Loucy (cell line): ENCODE measurements around the gene EIPR1.

Experiments
- H2AFZ ChIP-seq: fragments of 200-600 bp; sonication (generic); 2 replicates; pipeline ENCODE4 v1.6.0; 2016; ENCODE audit warnings: antibody characterized with exemption, mild to moderate bottlenecking, low read length, moderate library complexity
- H3F3A ChIP-seq: fragments of 200-600 bp; 2 replicates; pipeline ENCODE4 v1.6.0; 2016; ENCODE audit warnings: antibody characterized with exemption, low read depth, mild to moderate bottlenecking
- H3K27me3 ChIP-seq: fragments of 200-600 bp; sonication (generic); 2 replicates; pipeline ENCODE4 v1.6.1; 2014; ENCODE audit warnings: low read length, mild to moderate bottlenecking; ENCODE audit not compliant: insufficient read depth, poor library complexity, severe bottlenecking
- H3K36me3 ChIP-seq: fragments of 200-600 bp; sonication (generic); 2 replicates; pipeline ENCODE4 v1.6.1; 2016; ENCODE audit warnings: low read length; ENCODE audit not compliant: insufficient read depth
- H3K4me1 ChIP-seq: fragments of 200-600 bp; sonication (generic); 2 replicates; pipeline ENCODE4 v1.5.1; 2014; ENCODE audit warnings: low read length, mild to moderate bottlenecking; ENCODE audit not compliant: insufficient read depth, poor library complexity, severe bottlenecking
- H3K4me2 ChIP-seq: fragments of 200-600 bp; sonication (generic); 2 replicates; pipeline ENCODE4 v1.6.0; 2014; ENCODE audit warnings: antibody characterized with exemption, low read length, low read depth, mild to moderate bottlenecking; ENCODE audit not compliant: poor library complexity, severe bottlenecking
- H3K4me3 ChIP-seq: fragments of 200-600 bp; sonication (generic); 2 replicates; pipeline ENCODE4 v1.5.1; 2014; ENCODE audit warnings: low read length, mild to moderate bottlenecking, mixed read lengths; ENCODE audit not compliant: poor library complexity, severe bottlenecking
- H3K79me2 ChIP-seq: fragments of 200-600 bp; sonication (generic); 2 replicates; pipeline ENCODE4 v1.6.1; 2014; ENCODE audit warnings: low read length; ENCODE audit not compliant: insufficient read depth
- H3K9ac ChIP-seq: fragments of 200-600 bp; sonication (generic); 2 replicates; pipeline ENCODE4 v1.6.0; 2014; ENCODE audit warnings: mild to moderate bottlenecking, low read depth, low read length, moderate library complexity; ENCODE audit not compliant: poor library complexity, severe bottlenecking
- H3K9me2 ChIP-seq: fragments of 200-600 bp; sonication (generic); replicated peaks from 2 replicates; pipeline ENCODE4 v1.6.1; 2016; ENCODE audit warnings: low read depth, low read length, mixed read lengths
- H3K9me3 ChIP-seq: fragments of 200-600 bp; sonication (generic); 2 replicates; pipeline ENCODE4 v1.6.1; 2014; ENCODE audit warnings: mild to moderate bottlenecking, antibody characterized with exemption, low read length, low read depth; ENCODE audit not compliant: insufficient read depth
- H4K20me1 ChIP-seq: fragments of 200-600 bp; sonication (generic); 2 replicates; pipeline ENCODE4 v1.6.0; 2014; ENCODE audit warnings: antibody characterized with exemption, low read length, mild to moderate bottlenecking; ENCODE audit not compliant: insufficient read depth, poor library complexity, severe bottlenecking
- EZH2phosphoT487 ChIP-seq: fragments of 200-600 bp; IDR thresholded peaks from 2 replicates; pipeline ENCODE4 v1.6.1; 2018; ENCODE audit warnings: antibody characterized with exemption, mild to moderate bottlenecking, moderate library complexity, borderline replicate concordance
- TF ChIP-seq, protein P1 (sequence below): fragments of 200-600 bp; sonication (generic); conservative IDR thresholded peaks from 2 replicates; pipeline ENCODE4 v1.5.1; 2014; ENCODE audit warnings: mild to moderate bottlenecking, antibody characterized with exemption, low read length

Gene EIPR1

GRCh38 chr2:3282056-3282998 is 95.3 kb downstream of the EIPR1 start:
- Histone ChIP-seq H3K4me3 (no peak overlapping the region), H3K4me1 (no peaks in the 10 kb centered on the region), H2AFZ (no peak overlapping the region), H4K20me1 (no peaks in the 10 kb centered on the region), H3K4me2 (no peak overlapping the region), H3K9me3 (no peaks in the 10 kb centered on the region), H3K9ac (no peak overlapping the region), H3K36me3 (no peaks in the 10 kb centered on the region), H3K79me2 (no peaks in the 10 kb centered on the region), H3K9me2 (no peaks in the 10 kb centered on the region), H3K27me3 (no peaks in the 10 kb centered on the region), H3F3A (no peaks in the 10 kb centered on the region)
- no peak for TF ChIP-seq EZH2phosphoT487
- TF ChIP-seq, protein P1, sequence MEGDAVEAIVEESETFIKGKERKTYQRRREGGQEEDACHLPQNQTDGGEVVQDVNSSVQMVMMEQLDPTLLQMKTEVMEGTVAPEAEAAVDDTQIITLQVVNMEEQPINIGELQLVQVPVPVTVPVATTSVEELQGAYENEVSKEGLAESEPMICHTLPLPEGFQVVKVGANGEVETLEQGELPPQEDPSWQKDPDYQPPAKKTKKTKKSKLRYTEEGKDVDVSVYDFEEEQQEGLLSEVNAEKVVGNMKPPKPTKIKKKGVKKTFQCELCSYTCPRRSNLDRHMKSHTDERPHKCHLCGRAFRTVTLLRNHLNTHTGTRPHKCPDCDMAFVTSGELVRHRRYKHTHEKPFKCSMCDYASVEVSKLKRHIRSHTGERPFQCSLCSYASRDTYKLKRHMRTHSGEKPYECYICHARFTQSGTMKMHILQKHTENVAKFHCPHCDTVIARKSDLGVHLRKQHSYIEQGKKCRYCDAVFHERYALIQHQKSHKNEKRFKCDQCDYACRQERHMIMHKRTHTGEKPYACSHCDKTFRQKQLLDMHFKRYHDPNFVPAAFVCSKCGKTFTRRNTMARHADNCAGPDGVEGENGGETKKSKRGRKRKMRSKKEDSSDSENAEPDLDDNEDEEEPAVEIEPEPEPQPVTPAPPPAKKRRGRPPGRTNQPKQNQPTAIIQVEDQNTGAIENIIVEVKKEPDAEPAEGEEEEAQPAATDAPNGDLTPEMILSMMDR: no peak

DNA sequence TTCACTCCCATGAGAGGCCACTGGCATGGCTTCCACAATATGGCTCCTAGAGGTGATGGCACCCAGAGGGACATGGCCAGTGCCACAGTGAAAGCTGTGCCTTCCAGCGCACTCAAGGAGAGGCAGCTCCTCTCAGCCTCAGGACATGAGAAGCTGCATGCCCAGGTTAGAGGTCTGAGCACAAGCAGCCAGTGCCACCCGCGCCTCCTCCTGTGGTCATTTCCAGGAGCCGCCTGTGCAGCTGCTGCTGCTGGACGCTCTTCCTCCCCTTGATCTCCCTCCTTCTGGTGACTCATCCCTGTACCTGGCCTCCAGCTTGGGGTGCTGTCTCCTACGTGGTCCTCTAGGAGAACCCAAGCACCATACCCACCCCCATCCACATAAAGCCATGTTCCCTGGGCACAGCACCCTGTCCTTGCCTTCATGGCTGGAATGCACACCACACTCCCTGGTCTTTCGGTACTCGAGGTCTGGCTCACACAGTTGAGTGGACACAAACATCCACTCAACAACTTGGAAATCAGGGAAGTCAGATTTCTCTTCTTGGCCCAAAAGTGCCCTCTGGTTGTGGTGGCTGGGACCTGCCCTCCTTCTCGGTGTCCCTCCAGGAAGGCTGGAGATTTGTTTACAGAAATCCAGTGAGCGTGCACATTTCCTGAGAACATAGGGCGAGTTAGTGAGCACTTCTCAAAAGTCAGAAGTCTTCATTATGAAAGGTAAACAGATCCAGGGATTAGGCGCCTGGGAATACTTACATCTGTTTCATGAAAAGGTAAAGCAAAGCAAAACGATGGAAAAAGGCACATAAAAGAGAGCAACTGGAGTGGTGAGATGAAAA is 96.7 kb downstream of the EIPR1 start:
- Histone ChIP-seq H2AFZ (no peak overlapping the region), H3K9me3 (0 out of 2 replicates have a peak, but pooled peaks cover under 1% of the 10 kb centered on the region), H3K9me2 (no peaks in the 10 kb centered on the region), H3K4me1 (no peaks in the 10 kb centered on the region), H3K27me3 (no peaks in the 10 kb centered on the region), H3F3A (no peaks in the 10 kb centered on the region), H3K9ac (no peak overlapping the region), H3K36me3 (no peaks in the 10 kb centered on the region), H3K79me2 (no peaks in the 10 kb centered on the region), H3K4me3 (no peak overlapping the region), H3K4me2 (no peak overlapping the region), H4K20me1 (no peaks in the 10 kb centered on the region)
- no peak for TF ChIP-seq EZH2phosphoT487
- TF ChIP-seq, protein P1: no peak

DNA sequence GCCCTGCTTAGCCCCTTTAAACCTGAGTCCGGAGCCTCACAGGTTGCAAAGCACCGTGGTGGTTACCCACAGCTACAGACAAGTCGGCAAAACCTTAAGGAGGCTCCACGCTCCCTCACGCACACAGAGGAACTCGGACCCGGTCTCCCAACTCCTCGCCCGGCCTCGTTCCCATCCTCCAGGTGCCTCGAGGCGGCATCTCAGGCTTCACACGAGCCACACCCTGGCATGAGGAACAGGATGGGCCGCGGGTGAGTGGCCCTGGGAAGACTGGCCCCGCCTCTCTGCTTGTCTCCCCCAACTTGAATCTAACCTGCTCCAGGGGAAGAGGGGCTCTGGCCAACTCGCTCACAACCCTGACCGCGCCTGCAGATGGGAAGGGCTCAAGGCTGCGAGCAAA is 97.4 kb downstream of the EIPR1 start:
- no peaks in the 10 kb centered on the region for H4K20me1 ChIP-seq
- no peak overlapping the region for H2AFZ ChIP-seq
- TF ChIP-seq EZH2phosphoT487: no peak
- TF ChIP-seq, protein P1: no peak
- peaks cover 7% of the 10 kb centered on the region; the same call in 1 of the 2 replicates for H3K9me3 ChIP-seq
- H3K27me3 ChIP-seq: no peaks in the 10 kb centered on the region
- H3K4me3 ChIP-seq: no peak overlapping the region
- H3K36me3 ChIP-seq: no peaks in the 10 kb centered on the region
- H3F3A ChIP-seq: no peaks in the 10 kb centered on the region
- H3K9me2 ChIP-seq: no peaks in the 10 kb centered on the region
- H3K4me2 ChIP-seq: no peak overlapping the region
- no peaks in the 10 kb centered on the region for H3K79me2 ChIP-seq
- no peak overlapping the region for H3K9ac ChIP-seq
- H3K4me1 ChIP-seq: no peaks in the 10 kb centered on the region
